GM10266 (cell line): Measurements from ENCODE around the gene WWC2.

Experiments used
- DNase-seq: peaks from one replicate; pipeline ENCODE4 v3.0.0; 2012; ENCODE audit errors: extremely low spot score
- TF ChIP-seq, protein P1 (sequence below): IDR thresholded peaks from 2 replicates; pipeline ENCODE4 v1.5.1; 2012; ENCODE audit warnings: mild to moderate bottlenecking, low read depth; ENCODE audit not compliant: control insufficient read depth, insufficient read depth; ENCODE audit errors: missing control alignments

WWC2 gene

DNA sequence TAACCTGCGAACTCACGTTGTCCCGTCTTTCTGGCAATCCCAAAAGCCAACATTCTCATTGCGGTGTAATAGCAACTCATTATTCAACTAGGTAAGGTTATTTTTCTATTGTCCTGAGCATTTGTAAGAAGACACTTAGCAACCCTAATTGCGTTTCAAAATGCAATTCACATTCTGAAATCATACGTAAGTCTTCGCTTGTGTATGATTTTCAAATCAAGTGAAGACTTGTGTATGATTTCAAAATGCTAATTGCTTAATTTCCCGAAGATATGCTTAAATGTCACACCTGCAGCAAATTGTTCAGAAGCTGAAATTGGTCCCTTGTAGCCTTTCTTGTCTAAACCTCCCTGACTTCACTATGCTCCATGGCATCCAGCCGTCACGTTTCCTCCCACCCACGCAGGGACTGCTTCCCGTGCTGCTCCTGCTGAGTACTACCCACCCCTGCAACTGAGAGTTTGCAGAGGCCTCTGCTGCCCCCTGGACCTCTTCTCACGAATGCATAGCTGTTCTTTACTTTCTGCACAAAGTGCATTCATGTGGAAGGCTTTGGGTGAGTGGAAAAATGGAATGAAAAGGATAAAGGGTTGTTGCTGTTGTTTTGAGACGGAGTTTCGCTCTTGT, 264.0 kb downstream of the WWC2 start:
- TF ChIP-seq, protein P1, sequence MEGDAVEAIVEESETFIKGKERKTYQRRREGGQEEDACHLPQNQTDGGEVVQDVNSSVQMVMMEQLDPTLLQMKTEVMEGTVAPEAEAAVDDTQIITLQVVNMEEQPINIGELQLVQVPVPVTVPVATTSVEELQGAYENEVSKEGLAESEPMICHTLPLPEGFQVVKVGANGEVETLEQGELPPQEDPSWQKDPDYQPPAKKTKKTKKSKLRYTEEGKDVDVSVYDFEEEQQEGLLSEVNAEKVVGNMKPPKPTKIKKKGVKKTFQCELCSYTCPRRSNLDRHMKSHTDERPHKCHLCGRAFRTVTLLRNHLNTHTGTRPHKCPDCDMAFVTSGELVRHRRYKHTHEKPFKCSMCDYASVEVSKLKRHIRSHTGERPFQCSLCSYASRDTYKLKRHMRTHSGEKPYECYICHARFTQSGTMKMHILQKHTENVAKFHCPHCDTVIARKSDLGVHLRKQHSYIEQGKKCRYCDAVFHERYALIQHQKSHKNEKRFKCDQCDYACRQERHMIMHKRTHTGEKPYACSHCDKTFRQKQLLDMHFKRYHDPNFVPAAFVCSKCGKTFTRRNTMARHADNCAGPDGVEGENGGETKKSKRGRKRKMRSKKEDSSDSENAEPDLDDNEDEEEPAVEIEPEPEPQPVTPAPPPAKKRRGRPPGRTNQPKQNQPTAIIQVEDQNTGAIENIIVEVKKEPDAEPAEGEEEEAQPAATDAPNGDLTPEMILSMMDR, result no peak
- DNase-seq, result no peak

DNA sequence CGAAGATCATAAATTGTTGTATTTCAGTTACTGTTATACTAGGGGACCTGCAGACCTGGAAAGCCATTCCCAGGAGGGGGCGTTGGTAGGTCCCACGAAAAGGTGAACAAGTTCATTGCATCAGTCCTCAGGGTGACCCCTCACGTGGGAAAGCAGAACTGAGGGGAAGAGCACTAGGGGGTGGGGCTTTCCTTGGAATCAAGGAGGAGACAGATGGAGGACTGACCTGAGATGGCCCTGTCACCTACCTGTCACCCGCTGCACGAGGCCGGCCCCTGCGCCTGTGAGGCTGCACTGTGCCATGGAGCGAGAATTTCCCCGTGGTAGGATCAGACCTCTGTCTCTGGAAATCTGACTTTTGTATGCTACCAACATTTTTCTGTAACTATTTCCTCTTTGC, 265.0 kb downstream of the WWC2 start:
- no peak for DNase-seq
- TF ChIP-seq, protein P1, result no peak

DNA sequence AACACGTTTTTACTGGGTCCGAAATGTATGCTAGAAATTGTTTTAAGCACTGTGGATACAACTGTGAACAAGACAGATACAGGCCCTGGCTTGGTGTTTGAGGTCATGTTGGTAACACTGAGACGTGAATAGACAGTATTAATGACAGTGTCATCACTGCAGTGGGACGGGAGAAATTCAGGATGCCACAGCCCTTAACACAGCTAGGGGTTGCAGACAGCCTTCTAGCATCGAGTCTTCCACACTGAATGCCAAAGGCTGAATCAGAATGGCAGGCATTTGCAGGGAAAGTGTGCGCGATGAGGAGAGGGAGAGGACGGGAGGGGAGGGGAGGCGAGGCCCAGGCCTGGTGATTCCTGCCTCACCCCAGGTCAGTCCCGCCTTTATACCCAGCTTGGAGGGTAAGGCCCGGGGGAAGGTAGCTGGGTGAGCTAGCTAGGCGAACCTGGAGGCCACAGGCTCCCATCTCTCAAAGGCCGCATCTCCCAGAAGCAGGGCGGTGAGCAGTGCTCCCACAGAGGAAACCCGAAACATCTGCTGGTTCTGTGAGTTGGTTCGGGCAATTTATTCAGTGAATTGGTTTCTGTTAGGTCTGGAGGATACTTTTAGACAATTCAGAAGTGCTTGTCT, 267.3 kb downstream of the WWC2 start:
- TF ChIP-seq, protein P1, result no peak
- no peak for DNase-seq

DNA sequence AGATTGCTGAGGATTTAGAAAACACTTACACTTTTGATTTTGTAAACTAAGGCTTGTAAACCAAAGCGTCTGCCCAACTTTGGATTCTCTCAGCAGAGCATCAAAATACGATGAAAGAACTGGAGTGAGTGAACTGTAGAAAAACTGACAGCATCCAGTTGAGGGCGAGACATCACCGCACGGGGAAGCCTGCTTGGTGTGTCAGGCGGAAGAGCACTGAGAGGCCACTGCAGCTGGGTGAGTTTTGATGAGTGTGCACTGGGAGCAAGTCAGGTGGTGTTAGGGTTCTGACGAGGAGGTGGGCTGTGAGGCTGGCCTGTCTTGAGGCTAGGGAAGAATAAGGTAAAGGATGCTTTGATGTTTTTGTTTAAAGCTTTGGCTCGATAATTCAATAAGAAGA, 270.0 kb downstream of the WWC2 start:
- TF ChIP-seq, protein P1, result no peak
- no peak for DNase-seq
